ENCODE measurements around the gene CEP41. TPM values are rescaled to one million over a fixed set of nuclear protein-coding genes. Genes with fewer than 3 reads are reported as not detected.
A peak's percentile ranks its signal among the peaks of the same experiment; 100 is the strongest.

Gene CEP41
- total and polyA plus RNA-seq, 4 donors: 2.3 to 3.5 (median 2.8) TPM

DNA sequence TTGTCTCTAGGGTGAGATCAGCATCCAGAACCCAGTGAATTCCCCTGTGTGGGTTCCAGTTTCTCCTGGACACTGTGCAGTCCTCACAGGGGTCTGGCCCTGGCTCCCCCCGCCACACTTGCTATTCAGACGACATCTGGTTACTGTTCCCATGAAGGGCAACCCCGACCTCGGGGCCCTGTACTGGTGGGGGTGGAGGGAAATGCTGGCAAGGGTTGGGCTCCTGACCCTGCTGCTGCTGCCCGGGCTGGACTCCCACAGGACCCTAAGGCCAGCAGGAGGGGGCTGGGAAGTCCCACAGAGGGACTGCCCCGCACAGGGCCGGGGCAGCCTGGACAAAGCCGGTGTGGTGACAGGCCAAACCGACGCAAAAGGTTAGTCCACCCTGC, 61.3 kb downstream of the CEP41 start:
- no peaks in the 10 kb centered on the region for H3K9me3 ChIP-seq (ENCODE audit: control insufficient read depth in 4 of 4, low read length in 3 of 4)
- no peak overlapping the region for H3K4me3 ChIP-seq (ENCODE audit: low read depth in 1 of 3, low read length in 3 of 3)
- H3K4me1 ChIP-seq (ENCODE audit: control insufficient read depth in 4 of 4, insufficient read depth in 4 of 4, low read length in 3 of 4): no peaks in the 10 kb centered on the region
- H3K27me3 ChIP-seq (ENCODE audit: control insufficient read depth in 4 of 4, insufficient read depth in 4 of 4, low read length in 3 of 4): no peaks in the 10 kb centered on the region
- H3K9ac ChIP-seq (ENCODE audit: low read depth in 1 of 2, low read length in 2 of 2): no peak overlapping the region
- 75% methylated on average over 10 of the region's 10 CpGs for WGBS
- H3K27ac ChIP-seq (ENCODE audit: low read depth in 1 of 2, low read length in 2 of 2): no peak overlapping the region
- TF ChIP-seq, protein P1, sequence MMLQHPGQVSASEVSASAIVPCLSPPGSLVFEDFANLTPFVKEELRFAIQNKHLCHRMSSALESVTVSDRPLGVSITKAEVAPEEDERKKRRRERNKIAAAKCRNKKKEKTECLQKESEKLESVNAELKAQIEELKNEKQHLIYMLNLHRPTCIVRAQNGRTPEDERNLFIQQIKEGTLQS (IDR thresholded peaks at IDR 0.05): no peak
- TF ChIP-seq JUND (IDR thresholded peaks at IDR 0.05) (no peak), NR2F2 (IDR thresholded peaks at IDR 0.05) (peak; percentile 52)
- H3K36me3 ChIP-seq (ENCODE audit: control insufficient read depth in 4 of 4, insufficient read depth in 3 of 4, low read depth in 1 of 4, low read length in 3 of 4): no peaks in the 10 kb centered on the region
- no peak for DNase-seq (ENCODE audit: low spot score)

DNA sequence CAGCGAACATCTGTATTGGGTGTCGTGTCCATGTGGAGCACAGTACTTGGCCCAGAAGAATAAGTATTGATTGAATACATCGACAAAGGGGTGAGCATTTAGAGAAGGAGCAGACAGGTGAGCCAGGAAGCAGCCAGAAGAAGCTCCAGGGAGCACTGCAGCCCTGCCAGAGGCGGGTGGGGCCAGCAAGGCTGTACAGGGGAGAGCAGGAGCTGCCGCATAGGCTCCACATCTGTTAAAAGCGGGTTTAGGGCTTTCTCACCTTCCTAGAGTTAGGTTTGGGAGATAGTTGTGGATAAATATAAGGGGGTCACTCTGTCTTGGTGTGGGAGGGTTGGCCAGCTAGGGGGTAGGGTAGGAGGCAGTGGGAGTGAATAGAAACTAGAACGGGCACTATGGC, 61.8 kb downstream of the CEP41 start:
- Histone ChIP-seq H3K27me3 (ENCODE audit: control insufficient read depth in 4 of 4, insufficient read depth in 4 of 4, low read length in 3 of 4) (no peaks in the 10 kb centered on the region), H3K9ac (ENCODE audit: low read depth in 1 of 2, low read length in 2 of 2) (no peak overlapping the region), H3K4me3 (ENCODE audit: low read depth in 1 of 3, low read length in 3 of 3) (no peak overlapping the region), H3K4me1 (ENCODE audit: control insufficient read depth in 4 of 4, insufficient read depth in 4 of 4, low read length in 3 of 4) (no peaks in the 10 kb centered on the region), H3K36me3 (ENCODE audit: control insufficient read depth in 4 of 4, insufficient read depth in 3 of 4, low read depth in 1 of 4, low read length in 3 of 4) (no peaks in the 10 kb centered on the region), H3K27ac (ENCODE audit: low read depth in 1 of 2, low read length in 2 of 2) (no peak overlapping the region), H3K9me3 (ENCODE audit: control insufficient read depth in 4 of 4, low read length in 3 of 4) (no peaks in the 10 kb centered on the region)
- WGBS: 88% methylated on average over 7 of the region's 7 CpGs
- TF ChIP-seq HNF4A (conservative IDR thresholded peaks at IDR 0.05): no peak
- TF ChIP-seq, protein P1 (IDR thresholded peaks at IDR 0.05): no peak
- TF ChIP-seq RXRA (IDR thresholded peaks at IDR 0.05): no peak
- no peak for TF ChIP-seq GABPA (IDR thresholded peaks at IDR 0.05 in 1 of 2, conservative IDR thresholded peaks at IDR 0.05 in 1 of 2)
- no peak for TF ChIP-seq NR2F2 (IDR thresholded peaks at IDR 0.05)
- TF ChIP-seq RAD21 (IDR thresholded peaks at IDR 0.05): no peak
- no peak for DNase-seq (ENCODE audit: low spot score)

DNA sequence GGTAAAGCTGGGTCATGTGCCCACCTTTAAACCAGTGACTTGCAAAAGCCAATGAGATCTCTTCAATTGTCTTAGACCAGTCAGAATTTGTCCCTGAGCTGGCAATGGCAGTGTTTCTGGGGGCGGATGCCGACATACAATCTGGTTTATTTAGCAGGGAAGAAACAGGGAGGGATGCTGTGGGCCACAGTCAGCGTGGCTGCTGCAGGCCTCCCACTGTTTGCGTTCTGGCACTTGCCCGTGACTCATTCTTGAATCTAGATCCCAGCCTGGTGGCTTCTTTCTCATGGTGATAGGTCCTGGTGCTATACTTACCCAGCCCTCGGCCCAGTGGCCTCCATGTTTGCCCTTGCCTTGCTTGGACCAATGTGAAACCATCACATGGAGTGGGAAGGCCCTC, 63.6 kb downstream of the CEP41 start:
- Histone ChIP-seq H3K36me3 (ENCODE audit: control insufficient read depth in 4 of 4, insufficient read depth in 3 of 4, low read depth in 1 of 4, low read length in 3 of 4) (no peaks in the 10 kb centered on the region), H3K4me3 (ENCODE audit: low read depth in 1 of 3, low read length in 3 of 3) (no peak overlapping the region), H3K9ac (ENCODE audit: low read depth in 1 of 2, low read length in 2 of 2) (no peak overlapping the region), H3K27me3 (ENCODE audit: control insufficient read depth in 4 of 4, insufficient read depth in 4 of 4, low read length in 3 of 4) (no peaks in the 10 kb centered on the region), H3K27ac (ENCODE audit: low read depth in 1 of 2, low read length in 2 of 2) (no peak overlapping the region), H3K9me3 (ENCODE audit: control insufficient read depth in 4 of 4, low read length in 3 of 4) (no peaks in the 10 kb centered on the region), H3K4me1 (ENCODE audit: control insufficient read depth in 4 of 4, insufficient read depth in 4 of 4, low read length in 3 of 4) (no peaks in the 10 kb centered on the region)
- 85% methylated on average over 6 of the region's 6 CpGs for WGBS
- no peak for DNase-seq (ENCODE audit: low spot score)
- TF ChIP-seq, protein P2, sequence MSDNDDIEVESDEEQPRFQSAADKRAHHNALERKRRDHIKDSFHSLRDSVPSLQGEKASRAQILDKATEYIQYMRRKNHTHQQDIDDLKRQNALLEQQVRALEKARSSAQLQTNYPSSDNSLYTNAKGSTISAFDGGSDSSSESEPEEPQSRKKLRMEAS (IDR thresholded peaks at IDR 0.05): no peak
- TF ChIP-seq RAD21 (IDR thresholded peaks at IDR 0.05) (no peak), SP1 (IDR thresholded peaks at IDR 0.05) (no peak), YY1 (IDR thresholded peaks at IDR 0.05) (no peak), NR2F2 (IDR thresholded peaks at IDR 0.05) (no peak), EGR1 (IDR thresholded peaks at IDR 0.05; ENCODE audit: low read depth in 2 of 2) (no peak), FOXA1 (IDR thresholded peaks at IDR 0.05) (no peak), HNF4A (conservative IDR thresholded peaks at IDR 0.05) (no peak), FOXA2 (IDR thresholded peaks at IDR 0.05) (no peak), HNF4G (IDR thresholded peaks at IDR 0.05) (no peak), RXRA (IDR thresholded peaks at IDR 0.05) (no peak), GABPA (IDR thresholded peaks at IDR 0.05 in 1 of 2, conservative IDR thresholded peaks at IDR 0.05 in 1 of 2) (no peak), TAF1 (conservative IDR thresholded peaks at IDR 0.05) (no peak), JUND (IDR thresholded peaks at IDR 0.05) (no peak)
- TF ChIP-seq, protein P1 (IDR thresholded peaks at IDR 0.05): no peak
- TF ChIP-seq, protein P3, sequence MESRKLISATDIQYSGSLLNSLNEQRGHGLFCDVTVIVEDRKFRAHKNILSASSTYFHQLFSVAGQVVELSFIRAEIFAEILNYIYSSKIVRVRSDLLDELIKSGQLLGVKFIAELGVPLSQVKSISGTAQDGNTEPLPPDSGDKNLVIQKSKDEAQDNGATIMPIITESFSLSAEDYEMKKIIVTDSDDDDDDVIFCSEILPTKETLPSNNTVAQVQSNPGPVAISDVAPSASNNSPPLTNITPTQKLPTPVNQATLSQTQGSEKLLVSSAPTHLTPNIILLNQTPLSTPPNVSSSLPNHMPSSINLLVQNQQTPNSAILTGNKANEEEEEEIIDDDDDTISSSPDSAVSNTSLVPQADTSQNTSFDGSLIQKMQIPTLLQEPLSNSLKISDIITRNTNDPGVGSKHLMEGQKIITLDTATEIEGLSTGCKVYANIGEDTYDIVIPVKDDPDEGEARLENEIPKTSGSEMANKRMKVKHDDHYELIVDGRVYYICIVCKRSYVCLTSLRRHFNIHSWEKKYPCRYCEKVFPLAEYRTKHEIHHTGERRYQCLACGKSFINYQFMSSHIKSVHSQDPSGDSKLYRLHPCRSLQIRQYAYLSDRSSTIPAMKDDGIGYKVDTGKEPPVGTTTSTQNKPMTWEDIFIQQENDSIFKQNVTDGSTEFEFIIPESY (IDR thresholded peaks at IDR 0.05): no peak
- TF ChIP-seq, protein P4, sequence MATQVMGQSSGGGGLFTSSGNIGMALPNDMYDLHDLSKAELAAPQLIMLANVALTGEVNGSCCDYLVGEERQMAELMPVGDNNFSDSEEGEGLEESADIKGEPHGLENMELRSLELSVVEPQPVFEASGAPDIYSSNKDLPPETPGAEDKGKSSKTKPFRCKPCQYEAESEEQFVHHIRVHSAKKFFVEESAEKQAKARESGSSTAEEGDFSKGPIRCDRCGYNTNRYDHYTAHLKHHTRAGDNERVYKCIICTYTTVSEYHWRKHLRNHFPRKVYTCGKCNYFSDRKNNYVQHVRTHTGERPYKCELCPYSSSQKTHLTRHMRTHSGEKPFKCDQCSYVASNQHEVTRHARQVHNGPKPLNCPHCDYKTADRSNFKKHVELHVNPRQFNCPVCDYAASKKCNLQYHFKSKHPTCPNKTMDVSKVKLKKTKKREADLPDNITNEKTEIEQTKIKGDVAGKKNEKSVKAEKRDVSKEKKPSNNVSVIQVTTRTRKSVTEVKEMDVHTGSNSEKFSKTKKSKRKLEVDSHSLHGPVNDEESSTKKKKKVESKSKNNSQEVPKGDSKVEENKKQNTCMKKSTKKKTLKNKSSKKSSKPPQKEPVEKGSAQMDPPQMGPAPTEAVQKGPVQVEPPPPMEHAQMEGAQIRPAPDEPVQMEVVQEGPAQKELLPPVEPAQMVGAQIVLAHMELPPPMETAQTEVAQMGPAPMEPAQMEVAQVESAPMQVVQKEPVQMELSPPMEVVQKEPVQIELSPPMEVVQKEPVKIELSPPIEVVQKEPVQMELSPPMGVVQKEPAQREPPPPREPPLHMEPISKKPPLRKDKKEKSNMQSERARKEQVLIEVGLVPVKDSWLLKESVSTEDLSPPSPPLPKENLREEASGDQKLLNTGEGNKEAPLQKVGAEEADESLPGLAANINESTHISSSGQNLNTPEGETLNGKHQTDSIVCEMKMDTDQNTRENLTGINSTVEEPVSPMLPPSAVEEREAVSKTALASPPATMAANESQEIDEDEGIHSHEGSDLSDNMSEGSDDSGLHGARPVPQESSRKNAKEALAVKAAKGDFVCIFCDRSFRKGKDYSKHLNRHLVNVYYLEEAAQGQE (IDR thresholded peaks at IDR 0.05): no peak
- TF ChIP-seq, protein P5, sequence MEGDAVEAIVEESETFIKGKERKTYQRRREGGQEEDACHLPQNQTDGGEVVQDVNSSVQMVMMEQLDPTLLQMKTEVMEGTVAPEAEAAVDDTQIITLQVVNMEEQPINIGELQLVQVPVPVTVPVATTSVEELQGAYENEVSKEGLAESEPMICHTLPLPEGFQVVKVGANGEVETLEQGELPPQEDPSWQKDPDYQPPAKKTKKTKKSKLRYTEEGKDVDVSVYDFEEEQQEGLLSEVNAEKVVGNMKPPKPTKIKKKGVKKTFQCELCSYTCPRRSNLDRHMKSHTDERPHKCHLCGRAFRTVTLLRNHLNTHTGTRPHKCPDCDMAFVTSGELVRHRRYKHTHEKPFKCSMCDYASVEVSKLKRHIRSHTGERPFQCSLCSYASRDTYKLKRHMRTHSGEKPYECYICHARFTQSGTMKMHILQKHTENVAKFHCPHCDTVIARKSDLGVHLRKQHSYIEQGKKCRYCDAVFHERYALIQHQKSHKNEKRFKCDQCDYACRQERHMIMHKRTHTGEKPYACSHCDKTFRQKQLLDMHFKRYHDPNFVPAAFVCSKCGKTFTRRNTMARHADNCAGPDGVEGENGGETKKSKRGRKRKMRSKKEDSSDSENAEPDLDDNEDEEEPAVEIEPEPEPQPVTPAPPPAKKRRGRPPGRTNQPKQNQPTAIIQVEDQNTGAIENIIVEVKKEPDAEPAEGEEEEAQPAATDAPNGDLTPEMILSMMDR (IDR thresholded peaks at IDR 0.05; ENCODE audit: low read depth, low read length, missing input control): no peak
